ENCODE measurements around the gene GPRC5C. TPM values are rescaled to one million over a fixed set of nuclear protein-coding genes. Genes with fewer than 3 reads are reported as not detected.

Gene GPRC5C
- total RNA-seq, 2 donors from 2014 or later = 57.0 to 73.4 TPM

DNA sequence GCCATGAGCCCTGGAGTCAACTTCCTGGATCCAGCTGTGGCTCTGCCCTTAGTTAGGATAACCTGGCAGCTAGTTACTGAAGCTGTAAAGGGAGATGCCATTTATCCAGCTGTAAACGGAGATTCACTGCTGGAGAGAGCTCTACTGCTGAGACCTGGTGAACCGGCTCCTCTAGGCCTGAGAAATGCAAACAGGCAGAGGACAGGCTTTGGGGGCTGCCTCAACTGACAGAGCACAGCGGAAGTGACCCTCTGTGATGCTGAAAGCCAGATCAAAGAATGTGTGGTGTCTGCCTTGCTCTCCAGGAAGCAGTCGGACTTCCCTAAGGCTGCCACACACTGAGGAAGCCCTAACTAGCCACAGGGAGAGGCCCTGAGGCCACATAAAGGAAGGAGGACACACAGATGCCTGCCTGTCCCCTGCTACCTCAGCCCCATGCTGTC is 21.9 kb upstream of the GPRC5C start:
- Mint-ChIP-seq H3K4me3 (no peak overlapping the region), H3K9me3 (peaks cover 7% of the 10 kb centered on the region), H3K27me3 (ENCODE audit: insufficient read depth) (peaks cover 38% of the 10 kb centered on the region), H3K36me3 (ENCODE audit: low read depth) (no peaks in the 10 kb centered on the region), H3K4me1 (peaks cover 6% of the 10 kb centered on the region), H3K27ac (no peak overlapping the region)
- peak; percentile 75 for DNase-seq
- no peak for TF ChIP-seq CTCF (conservative IDR thresholded peaks at IDR 0.05)
- no peak overlapping the region for H3K9ac ChIP-seq (ENCODE audit: extremely low read depth, low read length, poor library complexity, severe bottlenecking)
- no peaks in the 10 kb centered on the region for H3K9me3 ChIP-seq (ENCODE audit: control insufficient read depth, low read length)
- H3K27me3 ChIP-seq (ENCODE audit: control insufficient read depth, insufficient read depth, low read length, poor library complexity, severe bottlenecking) = peaks cover 19% of the 10 kb centered on the region
- 68 to 75% methylated on average over 4 of the region's 4 CpGs for WGBS, 2 experiments (ENCODE audit: insufficient coverage in 1 of 2, insufficient read length in 1 of 2)
- H3K4me1 ChIP-seq (ENCODE audit: control insufficient read depth, insufficient read depth, low read length) = no peaks in the 10 kb centered on the region
- no peak overlapping the region for H3K4me3 ChIP-seq (ENCODE audit: low read length)
- no peaks in the 10 kb centered on the region for H3K36me3 ChIP-seq (ENCODE audit: control insufficient read depth, insufficient read depth, low read length)
- no peak overlapping the region for H3K27ac ChIP-seq (ENCODE audit: low read depth, low read length)

DNA sequence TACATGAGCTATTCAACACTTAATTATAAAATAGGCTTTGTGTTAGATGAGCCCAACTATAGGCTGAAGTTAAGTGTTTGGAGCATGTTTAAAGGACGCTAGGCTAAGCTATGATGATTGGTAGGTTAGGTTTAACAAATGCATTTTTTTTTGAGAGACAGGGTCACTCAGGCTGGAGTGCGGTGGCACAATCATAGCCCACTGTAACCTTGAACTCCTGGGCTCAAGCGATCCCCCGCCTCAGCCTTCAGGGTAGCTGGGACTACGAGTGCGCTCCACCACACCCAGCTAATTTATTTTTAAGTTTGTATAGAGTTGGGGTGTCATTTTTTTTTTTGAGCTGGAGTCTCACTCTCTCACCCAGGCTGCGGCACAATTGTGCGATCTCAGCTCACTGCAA is 19.3 kb upstream of the GPRC5C start:
- Mint-ChIP-seq H3K9me3 (peaks cover 7% of the 10 kb centered on the region), H3K27ac (no peak overlapping the region), H3K4me3 (no peak overlapping the region), H3K4me1 (peaks cover 7% of the 10 kb centered on the region), H3K36me3 (ENCODE audit: low read depth) (no peaks in the 10 kb centered on the region), H3K27me3 (ENCODE audit: insufficient read depth) (peaks cover 61% of the 10 kb centered on the region)
- no peak overlapping the region for H3K4me3 ChIP-seq (ENCODE audit: low read length)
- TF ChIP-seq CTCF (conservative IDR thresholded peaks at IDR 0.05) = no peak
- H3K9me3 ChIP-seq (ENCODE audit: control insufficient read depth, low read length) = no peaks in the 10 kb centered on the region
- no peaks in the 10 kb centered on the region for H3K4me1 ChIP-seq (ENCODE audit: control insufficient read depth, insufficient read depth, low read length)
- H3K27me3 ChIP-seq (ENCODE audit: control insufficient read depth, insufficient read depth, low read length, poor library complexity, severe bottlenecking) = peaks cover 30% of the 10 kb centered on the region
- H3K27ac ChIP-seq (ENCODE audit: low read depth, low read length) = no peak overlapping the region
- no peak overlapping the region for H3K9ac ChIP-seq (ENCODE audit: extremely low read depth, low read length, poor library complexity, severe bottlenecking)
- H3K36me3 ChIP-seq (ENCODE audit: control insufficient read depth, insufficient read depth, low read length) = no peaks in the 10 kb centered on the region
- 95 to 100% methylated on average over 1 to 6 of the region's 8 CpGs for WGBS, 2 experiments (ENCODE audit: insufficient coverage in 1 of 2, insufficient read length in 1 of 2)
- DNase-seq = no peak

- Histone ChIP-seq H3K4me3 (ENCODE audit: low read length) (no peak overlapping the region), H3K27me3 (ENCODE audit: control insufficient read depth, insufficient read depth, low read length, poor library complexity, severe bottlenecking) (peaks cover 30% of the 10 kb centered on the region), H3K27ac (ENCODE audit: low read depth, low read length) (no peak overlapping the region), H3K9ac (ENCODE audit: extremely low read depth, low read length, poor library complexity, severe bottlenecking) (no peak overlapping the region), H3K36me3 (ENCODE audit: control insufficient read depth, insufficient read depth, low read length) (no peaks in the 10 kb centered on the region), H3K9me3 (ENCODE audit: control insufficient read depth, low read length) (no peaks in the 10 kb centered on the region), H3K4me1 (ENCODE audit: control insufficient read depth, insufficient read depth, low read length) (no peaks in the 10 kb centered on the region)
- 95 to 100% methylated on average over 6 to 7 of the region's 7 CpGs for WGBS, 2 experiments (ENCODE audit: insufficient coverage in 1 of 2, insufficient read length in 1 of 2)
- no peaks in the 10 kb centered on the region for H3K36me3 Mint-ChIP-seq (ENCODE audit: low read depth)
- peaks cover 70% of the 10 kb centered on the region for H3K27me3 Mint-ChIP-seq (ENCODE audit: insufficient read depth)
- DNase-seq = no peak
- no peak for TF ChIP-seq CTCF (conservative IDR thresholded peaks at IDR 0.05)
- no peak overlapping the region for H3K4me3 Mint-ChIP-seq
- no peak overlapping the region for H3K27ac Mint-ChIP-seq
- peaks cover 7% of the 10 kb centered on the region for H3K9me3 Mint-ChIP-seq
- peaks cover 9% of the 10 kb centered on the region for H3K4me1 Mint-ChIP-seq
Observed at GRCh38 chr17:74413491-74413890, 18.4 kb upstream of the GPRC5C start.
